Stimulated activated naive CD8-positive, alpha-beta T cell treated with anti-CD3 and anti-CD28 coated beads, Interleukin-15, Interleukin-2, amounts not matched to agents 100 ng/mL and 50 ng/mL, for 24 hours (primary cell): ENCODE measurements around the gene PALM.
"Not testable (repeated sequence)": the region's sequence is repeated elsewhere in the genome, so short reads cannot be mapped to it uniquely, and the experiment has no call there.

Experiments
- H3K27ac Mint-ChIP-seq: one replicate; pipeline ENCODE4 v1.8.0; 2021; ENCODE audit warnings: mild to moderate bottlenecking, mixed read lengths
- H3K27me3 Mint-ChIP-seq: one replicate; pipeline ENCODE4 v1.8.0; 2021; ENCODE audit warnings: mixed read lengths
- H3K36me3 Mint-ChIP-seq: one replicate; pipeline ENCODE4 v1.8.0; 2021; ENCODE audit warnings: low read depth, mixed read lengths
- H3K4me1 Mint-ChIP-seq: one replicate; pipeline ENCODE4 v1.8.0; 2021; ENCODE audit warnings: low read depth, mixed read lengths
- H3K4me3 Mint-ChIP-seq: one replicate; pipeline ENCODE4 v1.8.0; 2021; ENCODE audit warnings: mild to moderate bottlenecking, mixed read lengths
- H3K9me3 Mint-ChIP-seq: one replicate; pipeline ENCODE4 v1.8.0; 2021; ENCODE audit warnings: mixed read lengths

PALM gene, protein sequence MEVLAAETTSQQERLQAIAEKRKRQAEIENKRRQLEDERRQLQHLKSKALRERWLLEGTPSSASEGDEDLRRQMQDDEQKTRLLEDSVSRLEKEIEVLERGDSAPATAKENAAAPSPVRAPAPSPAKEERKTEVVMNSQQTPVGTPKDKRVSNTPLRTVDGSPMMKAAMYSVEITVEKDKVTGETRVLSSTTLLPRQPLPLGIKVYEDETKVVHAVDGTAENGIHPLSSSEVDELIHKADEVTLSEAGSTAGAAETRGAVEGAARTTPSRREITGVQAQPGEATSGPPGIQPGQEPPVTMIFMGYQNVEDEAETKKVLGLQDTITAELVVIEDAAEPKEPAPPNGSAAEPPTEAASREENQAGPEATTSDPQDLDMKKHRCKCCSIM

DNA sequence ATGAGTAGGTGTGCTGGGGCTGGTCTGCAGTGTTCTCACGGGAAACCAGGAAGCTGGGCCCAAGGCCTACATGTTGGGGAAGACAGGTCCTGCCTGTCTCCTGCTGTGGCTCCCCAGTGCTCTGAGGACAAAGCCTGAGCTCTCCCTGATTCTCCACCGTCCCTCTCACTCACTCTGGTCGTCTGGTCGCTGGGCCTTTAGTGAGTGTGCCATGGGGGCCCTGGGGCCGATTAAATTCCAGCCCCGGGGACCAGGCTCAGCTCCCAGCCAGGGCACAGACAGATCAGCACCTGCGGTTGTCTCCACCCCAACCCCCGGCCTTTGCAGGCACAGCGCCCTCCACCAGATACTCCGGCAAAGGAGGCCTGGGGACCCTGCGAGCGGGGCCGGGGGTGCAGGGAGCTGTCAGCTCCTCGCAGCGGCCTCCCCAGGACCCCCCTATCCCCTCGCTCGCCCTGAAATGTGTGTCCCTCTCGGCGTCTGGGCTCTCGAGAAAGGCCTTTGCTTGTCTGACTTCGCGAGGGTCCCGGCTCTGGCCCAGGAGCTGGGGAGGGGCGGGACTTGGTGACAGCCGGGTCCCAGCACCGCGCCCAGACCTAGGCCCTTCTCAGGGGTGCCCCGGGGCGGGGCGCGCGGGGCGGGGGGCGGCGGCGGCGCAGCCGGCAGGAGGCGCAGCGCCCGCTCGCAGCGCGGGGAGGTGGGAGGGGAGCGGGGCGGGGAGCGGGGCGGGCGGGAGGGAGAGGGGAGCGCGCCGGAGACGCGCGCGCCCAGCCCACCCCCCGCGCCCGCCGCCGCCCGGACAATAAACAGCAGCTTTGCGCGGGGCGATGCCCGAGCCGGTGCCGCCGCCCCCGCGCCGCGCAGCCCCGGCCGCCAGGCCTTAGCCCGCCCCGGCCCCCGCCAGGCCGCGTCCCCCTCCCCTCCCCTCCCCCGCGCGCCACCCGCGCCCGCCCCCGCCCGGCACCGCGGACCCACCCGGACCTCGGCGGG is at the start of gene PALM:
Gene PALM (plus strand): TSS at position 782 of the 990 bp plus-strand sequence. CDS start 212 bp downstream, outside the sequence.
- no peak within 1 kb of the TSS for H3K27ac Mint-ChIP-seq
- peaks cover 3% of the 10 kb centered on the region for H3K4me1 Mint-ChIP-seq
- H3K9me3 Mint-ChIP-seq, result no peaks in the 10 kb centered on the region
- H3K4me3 Mint-ChIP-seq, result no peak within 1 kb of the TSS
- peaks cover 24% of the 10 kb centered on the region for H3K27me3 Mint-ChIP-seq
- H3K36me3 Mint-ChIP-seq, result no peaks in the 10 kb centered on the region

DNA sequence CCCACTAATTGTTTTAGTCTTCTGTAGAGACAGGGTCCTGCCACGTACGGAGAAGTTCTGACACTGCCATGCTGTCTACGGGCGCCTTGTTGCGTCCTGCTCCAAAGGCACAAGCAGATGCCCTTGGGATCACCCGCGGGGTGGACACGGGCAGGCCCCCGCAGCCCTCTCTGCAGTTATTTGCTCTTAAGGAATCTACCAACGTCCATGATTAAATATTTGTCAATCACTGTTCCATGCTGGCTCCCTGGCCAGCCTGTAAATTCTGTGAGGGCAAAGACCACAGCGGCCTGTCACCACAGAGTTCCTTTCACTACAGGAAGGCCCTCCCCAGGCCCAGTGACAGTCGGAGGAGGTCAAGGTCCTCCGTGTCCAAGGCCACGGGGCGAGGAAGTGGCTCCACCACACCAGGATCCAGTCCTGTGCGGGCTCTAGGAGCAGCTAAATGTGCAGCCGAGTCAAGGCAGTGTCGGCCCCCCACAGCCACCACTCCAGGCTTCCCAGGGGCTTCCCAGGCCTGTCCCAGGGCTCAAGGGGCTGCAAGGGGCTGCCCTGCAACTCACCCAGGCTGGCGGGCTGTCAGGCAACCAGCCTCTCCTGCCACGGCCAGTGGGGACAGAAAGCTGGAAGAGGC is 47.8 kb upstream of the PALM start:
- H3K9me3 Mint-ChIP-seq, result no peaks in the 10 kb centered on the region
- H3K4me3 Mint-ChIP-seq, result peak overlapping the region; percentile 92
- H3K36me3 Mint-ChIP-seq, result peaks cover 26% of the 10 kb centered on the region
- H3K4me1 Mint-ChIP-seq, result peaks cover 54% of the 10 kb centered on the region
- peak overlapping the region; percentile 95 for H3K27ac Mint-ChIP-seq
- H3K27me3 Mint-ChIP-seq, result no peaks in the 10 kb centered on the region

DNA sequence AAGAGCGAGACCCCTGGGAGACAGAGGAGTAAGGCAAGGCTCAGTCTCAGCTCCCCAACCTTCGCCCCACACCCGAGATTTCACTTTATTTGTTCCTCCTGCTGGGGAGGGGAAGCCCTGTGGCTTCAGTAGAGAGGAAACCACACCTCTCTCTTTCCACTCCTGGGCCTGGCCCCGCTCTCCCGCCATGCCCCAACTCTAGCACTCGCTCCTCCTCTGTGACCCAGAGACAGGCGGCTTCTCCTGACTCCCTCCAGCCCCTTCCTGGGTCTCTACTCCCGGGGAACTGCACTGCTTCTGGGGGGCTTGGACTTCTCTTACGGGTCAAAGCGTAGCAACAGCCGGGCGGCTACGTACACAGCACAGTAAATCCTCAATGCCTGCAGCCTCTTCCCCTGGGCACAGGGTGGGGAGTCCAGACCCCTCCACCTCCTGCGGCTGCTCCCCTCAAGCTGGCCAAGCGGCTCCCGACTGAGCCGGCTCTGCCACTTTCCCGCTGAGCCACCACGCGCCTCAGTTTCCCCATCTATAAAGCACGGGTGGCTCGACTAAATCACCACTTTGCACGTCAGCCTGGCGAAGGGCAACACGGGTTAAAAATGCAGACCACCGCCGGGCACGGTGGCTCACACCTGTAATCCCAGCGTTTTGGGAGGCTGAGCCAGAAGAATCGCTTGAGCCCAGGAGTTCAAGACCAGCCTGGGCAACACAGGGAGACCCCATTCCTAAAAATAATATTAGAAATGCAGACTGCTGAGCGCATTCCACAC is 47.1 kb upstream of the PALM start:
- Mint-ChIP-seq H3K4me1 (peaks cover 47% of the 10 kb centered on the region), H3K36me3 (peaks cover 22% of the 10 kb centered on the region), H3K4me3 (peak overlapping the region; percentile 92), H3K27me3 (no peaks in the 10 kb centered on the region), H3K9me3 (no peaks in the 10 kb centered on the region), H3K27ac (peak overlapping the region; percentile 95)

DNA sequence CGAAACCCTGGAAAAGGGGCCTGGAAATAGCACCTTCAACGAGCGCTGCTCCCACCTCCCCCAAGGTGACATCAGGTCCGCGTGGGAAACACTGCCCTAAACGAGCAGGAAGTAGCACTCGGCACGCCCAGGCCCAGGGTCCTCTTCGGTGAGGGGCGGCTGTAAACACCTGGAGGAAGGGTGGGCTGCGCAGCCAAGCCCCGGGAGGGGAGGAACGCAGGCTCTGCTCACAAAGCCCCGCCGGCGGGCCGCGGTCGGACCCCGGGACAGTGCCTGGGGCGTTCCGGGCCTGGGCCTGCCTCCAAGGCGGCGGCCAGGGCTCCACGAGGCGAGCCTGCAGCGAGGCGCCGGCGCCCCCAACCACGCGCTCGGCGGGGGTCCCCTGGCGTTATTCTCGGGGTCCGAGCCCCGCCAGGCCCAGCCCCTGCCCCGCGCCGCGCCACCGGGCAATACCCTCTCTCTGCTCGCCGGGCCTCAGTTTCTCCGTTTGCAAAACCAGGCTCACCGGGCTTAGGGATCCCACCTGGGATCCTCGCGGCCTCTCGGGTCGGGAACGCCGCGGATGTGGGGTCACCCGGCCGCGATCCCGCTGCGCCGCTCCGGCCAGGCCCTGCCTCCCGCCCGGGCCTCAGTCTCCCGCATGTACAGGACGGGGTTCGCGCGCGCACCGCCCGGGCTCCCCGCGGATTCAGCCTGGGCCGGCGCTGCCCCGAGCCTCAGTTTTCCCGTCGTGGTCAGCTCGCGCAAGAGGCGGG is 46.4 kb upstream of the PALM start:
- peak overlapping the region; percentile 95 for H3K27ac Mint-ChIP-seq
- H3K27me3 Mint-ChIP-seq, result no peaks in the 10 kb centered on the region
- no peaks in the 10 kb centered on the region for H3K9me3 Mint-ChIP-seq
- peak overlapping the region; percentile 92 for H3K4me3 Mint-ChIP-seq
- H3K4me1 Mint-ChIP-seq, result peaks cover 42% of the 10 kb centered on the region
- H3K36me3 Mint-ChIP-seq, result peaks cover 22% of the 10 kb centered on the region

DNA sequence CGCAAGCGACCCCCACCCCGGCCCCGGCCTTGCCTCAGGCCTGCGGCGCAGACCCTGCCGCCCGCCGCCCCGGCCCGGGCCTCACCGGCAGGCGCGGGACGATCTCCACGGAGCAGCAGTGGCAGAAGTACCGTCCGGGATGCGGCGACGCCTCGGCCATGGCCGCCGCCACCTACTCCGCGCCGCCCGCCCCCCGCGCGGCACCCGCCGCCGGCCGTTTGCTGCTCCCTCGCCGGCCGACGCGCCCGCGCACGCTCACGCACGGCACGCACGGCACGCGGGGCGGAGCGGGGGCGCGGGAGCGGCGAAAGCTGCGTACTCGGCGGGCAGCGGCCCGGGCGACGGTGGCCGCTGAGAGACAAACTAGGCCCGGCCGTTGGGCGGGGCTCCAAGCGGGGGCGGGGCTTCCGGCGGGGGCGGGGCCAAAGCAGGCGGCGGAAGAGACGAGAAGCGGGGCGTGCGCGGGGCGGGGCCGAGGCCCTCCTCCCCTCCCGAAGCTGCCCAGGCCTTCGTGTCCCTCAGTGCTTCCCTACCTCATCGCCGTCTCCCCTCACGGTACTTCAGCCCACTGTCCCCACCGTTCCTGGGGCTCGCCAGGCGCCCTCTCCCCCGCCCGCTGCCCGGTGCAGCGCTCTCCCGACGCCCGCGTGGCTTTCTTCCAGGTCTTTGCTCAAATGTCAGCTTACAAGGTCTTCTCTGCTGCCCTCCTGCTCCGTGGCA is 45.6 kb upstream of the PALM start, which contains the start of gene RNF126:
Gene RNF126 (minus strand): TSS at position 253 of the 720 bp plus-strand sequence. CDS start 93 bp downstream, at position 160.
- peak within 1 kb of the TSS; percentile 95 for H3K27ac Mint-ChIP-seq
- peaks cover 22% of the 10 kb centered on the region for H3K36me3 Mint-ChIP-seq
- peaks cover 40% of the 10 kb centered on the region for H3K4me1 Mint-ChIP-seq
- no peaks in the 10 kb centered on the region for H3K27me3 Mint-ChIP-seq
- H3K9me3 Mint-ChIP-seq, result no peaks in the 10 kb centered on the region
- peak within 1 kb of the TSS; percentile 92 for H3K4me3 Mint-ChIP-seq

DNA sequence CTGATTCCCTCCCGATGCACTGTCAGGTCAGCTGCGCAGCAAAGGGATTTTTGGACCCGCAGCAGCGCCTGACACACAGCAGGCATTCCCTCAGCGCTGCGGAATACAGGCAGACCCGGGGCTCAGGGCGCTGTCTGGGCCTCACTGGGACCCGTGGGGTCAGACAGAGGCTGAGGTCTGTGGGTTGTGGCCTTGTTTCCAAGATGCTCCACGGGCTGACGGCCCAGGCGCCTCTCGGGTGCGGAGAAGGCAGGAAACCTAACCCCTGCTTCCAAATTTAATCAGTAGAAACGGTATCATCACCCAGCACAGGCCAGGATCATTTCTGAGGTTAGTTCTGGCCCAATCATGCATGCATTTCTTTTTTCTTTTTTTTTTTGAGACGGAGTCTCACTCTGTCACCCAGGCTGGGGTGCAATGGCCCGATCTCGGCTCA is 45.0 kb upstream of the PALM start:
- peaks cover 4% of the 10 kb centered on the region for H3K27me3 Mint-ChIP-seq
- H3K4me1 Mint-ChIP-seq, result peaks cover 36% of the 10 kb centered on the region
- no peaks in the 10 kb centered on the region for H3K9me3 Mint-ChIP-seq
- peak overlapping the region; percentile 74 for H3K27ac Mint-ChIP-seq
- H3K36me3 Mint-ChIP-seq, result peaks cover 22% of the 10 kb centered on the region
- peak overlapping the region; percentile 82 for H3K4me3 Mint-ChIP-seq

DNA sequence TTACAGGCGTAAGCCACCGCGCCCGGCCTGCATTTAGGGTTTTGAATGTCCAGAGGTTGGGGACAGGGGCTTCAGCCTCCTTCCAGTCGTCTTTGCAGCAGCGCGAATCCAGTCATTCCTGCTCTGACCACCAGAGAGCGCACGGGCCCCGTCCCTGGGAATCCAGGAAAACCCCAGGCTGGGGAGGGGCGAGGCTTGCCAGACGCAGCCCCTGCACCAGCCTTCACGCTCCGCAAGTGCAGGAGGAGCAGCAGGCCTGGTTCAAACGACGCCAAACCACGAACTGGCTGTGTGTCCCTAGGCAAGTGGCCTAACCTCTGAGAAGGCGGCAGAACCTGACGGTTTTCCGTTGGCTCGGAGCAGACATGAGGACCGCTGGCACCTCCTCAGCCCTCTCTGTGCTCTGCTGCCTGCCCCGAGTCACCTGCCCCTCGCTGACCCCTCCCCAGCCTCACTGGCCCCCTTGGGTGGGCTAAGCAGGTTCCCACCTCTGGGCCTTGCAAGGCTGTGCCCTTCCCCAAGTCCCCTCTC is 43.8 kb upstream of the PALM start:
- H3K27me3 Mint-ChIP-seq, result peaks cover 7% of the 10 kb centered on the region
- no peak overlapping the region for H3K4me3 Mint-ChIP-seq

DNA sequence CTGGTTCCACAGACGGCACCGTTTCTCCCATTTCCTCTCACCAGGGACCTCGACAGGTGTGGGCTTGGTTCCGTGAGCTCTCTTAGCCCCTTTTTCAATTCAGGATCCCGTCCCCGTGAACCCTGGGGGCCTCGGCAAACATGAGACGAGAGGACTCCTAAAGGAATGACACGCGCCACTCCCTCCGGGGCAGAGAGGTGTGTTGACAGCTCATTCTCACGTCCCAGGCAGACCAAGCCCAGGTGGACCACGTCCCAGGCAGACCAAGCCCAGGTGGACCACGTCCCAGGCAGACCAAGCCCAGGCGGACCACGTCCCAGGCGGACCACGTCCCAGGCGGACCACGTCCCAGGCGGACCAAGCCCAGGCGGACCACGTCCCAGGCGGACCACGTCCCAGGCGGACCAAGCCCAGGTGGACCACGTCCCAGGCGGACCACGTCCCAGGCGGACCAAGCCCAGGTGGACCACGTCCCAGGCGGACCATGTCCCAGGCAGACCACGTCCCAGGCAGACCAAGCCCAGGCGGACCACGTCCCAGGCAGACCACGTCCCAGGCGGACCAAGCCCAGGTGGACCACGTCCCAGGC is 41.7 kb upstream of the PALM start:
- H3K4me1 Mint-ChIP-seq, result peaks cover 14% of the 10 kb centered on the region
- not testable (repeated sequence) for H3K27me3 Mint-ChIP-seq, H3K4me3 Mint-ChIP-seq, H3K27ac Mint-ChIP-seq, H3K36me3 Mint-ChIP-seq, H3K9me3 Mint-ChIP-seq

More for the DNA sequence above, 43.8 kb upstream of the PALM start:
- no peaks in the 10 kb centered on the region for H3K9me3 Mint-ChIP-seq
- H3K27ac Mint-ChIP-seq, result no peak overlapping the region
- peaks cover 17% of the 10 kb centered on the region for H3K36me3 Mint-ChIP-seq
- peaks cover 26% of the 10 kb centered on the region for H3K4me1 Mint-ChIP-seq

DNA sequence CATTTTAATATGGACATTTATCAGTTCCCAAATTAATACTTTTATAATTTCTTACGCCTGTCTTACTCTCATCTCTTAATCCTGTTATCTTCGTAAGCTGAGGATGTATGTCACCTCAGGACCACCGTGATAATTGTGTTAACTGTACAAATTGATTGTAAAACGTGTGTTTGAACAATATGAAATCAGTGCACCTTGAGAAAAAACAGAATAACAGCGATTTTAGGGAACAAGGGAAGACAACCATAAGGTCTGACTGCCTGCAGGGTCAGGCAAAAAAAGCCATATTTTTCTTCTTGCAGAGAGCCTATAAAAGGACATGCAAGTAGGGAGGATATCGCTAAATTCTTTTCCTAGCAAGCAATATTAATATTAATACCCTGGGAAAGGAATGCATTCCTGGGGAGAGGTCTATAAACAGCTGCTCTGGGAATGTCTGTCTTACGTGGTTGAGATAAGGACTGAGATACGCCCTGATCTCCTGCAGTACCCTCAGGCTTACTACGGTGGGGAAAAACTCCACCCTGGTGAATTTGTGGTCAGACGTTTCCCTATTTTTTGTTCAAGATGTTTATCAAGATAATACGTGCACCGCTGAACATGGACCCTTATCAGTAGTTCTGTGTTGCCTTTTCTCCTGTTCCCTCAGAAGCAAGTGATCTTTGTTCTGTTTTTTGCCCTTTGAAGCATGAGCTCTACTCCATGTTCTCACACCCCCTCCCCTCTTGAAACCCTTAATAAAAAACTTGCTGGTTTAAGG is 39.9 kb upstream of the PALM start:
- H3K27ac Mint-ChIP-seq, H3K27me3 Mint-ChIP-seq, H3K9me3 Mint-ChIP-seq, H3K36me3 Mint-ChIP-seq, H3K4me1 Mint-ChIP-seq, H3K4me3 Mint-ChIP-seq: not testable (repeated sequence)

DNA sequence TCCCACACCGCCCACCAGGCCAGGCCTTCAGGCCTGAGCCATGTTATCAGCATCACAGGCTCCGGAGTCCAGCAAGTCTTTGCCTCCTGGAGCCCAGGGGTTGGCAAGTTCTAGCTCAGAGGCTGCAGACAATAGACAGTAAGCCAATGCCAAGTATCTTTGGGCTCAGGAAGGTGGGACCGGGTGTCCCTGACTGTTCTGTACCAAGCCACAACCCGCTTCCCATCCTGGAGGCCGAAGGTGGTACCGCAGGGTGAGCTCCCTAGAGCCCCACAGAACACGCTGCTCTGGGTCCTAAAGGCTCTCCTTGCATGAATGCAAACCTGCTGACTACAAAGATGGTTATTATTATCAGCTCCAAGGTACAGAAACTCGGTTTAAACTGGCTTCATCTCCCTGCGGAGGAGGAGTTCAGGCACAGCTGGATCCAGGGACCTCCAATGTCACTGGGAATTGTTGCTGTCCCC is 38.1 kb upstream of the PALM start:
- Mint-ChIP-seq H3K36me3 (no peaks in the 10 kb centered on the region), H3K27ac (no peak overlapping the region), H3K9me3 (no peaks in the 10 kb centered on the region), H3K4me3 (no peak overlapping the region), H3K4me1 (peaks cover 5% of the 10 kb centered on the region), H3K27me3 (peaks cover 14% of the 10 kb centered on the region)

DNA sequence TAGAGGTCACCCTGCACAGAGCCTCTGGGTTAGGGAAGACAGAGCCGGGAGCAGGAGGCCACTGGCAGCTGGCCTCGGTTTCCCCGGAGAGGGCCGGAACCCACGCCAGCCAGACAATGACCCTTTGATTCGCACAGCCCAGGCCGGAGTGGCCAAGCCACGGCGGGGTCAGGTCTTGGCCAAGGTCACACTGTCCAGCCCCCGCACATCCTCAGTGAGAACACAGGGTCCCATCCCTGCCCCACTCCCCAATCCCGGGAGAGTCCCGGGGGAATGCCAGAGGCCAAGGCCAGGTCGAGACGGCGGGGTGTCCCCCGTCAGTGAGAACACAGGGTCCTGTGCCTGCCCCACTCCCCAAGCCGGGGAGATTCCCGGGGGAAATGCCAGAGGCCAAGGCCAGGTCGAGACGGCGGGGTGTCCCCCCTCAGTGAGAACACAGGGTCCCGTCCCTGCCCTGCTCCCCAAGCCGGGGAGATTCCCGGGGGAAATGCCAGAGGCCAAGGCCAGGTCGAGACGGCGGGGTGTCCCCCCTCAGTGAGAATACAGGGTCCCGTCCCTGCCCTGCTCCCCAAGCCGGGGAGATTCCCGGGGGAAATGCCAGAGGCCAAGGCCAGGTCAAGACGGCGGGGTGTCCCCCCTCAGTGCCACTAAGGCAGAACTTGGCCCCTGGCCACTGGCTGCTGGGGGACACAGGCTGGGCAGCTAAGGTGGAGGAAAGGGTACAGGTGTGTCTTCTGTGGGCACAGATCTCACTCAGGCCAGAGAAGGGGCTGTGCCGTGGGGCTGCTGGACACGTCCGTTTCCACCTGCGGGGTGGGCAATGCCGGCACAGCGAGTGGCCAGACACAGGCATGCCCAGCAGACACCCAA is 34.2 kb upstream of the PALM start:
- no peak overlapping the region for H3K27ac Mint-ChIP-seq
- H3K27me3 Mint-ChIP-seq, result peaks cover 7% of the 10 kb centered on the region
- peaks cover 8% of the 10 kb centered on the region for H3K4me1 Mint-ChIP-seq
- H3K9me3 Mint-ChIP-seq, result no peaks in the 10 kb centered on the region
- no peak overlapping the region for H3K4me3 Mint-ChIP-seq
- no peaks in the 10 kb centered on the region for H3K36me3 Mint-ChIP-seq
